ENCODE data around the gene ZBTB4. TPM values are rescaled to one million over a fixed set of nuclear protein-coding genes. Genes with fewer than 3 reads are reported as not detected.

The ZBTB4 gene
- total RNA-seq, 1 donor from 2014 or later: 79.0 TPM

GRCh38 chr17:7512824-7513540 is 33.6 kb upstream of the ZBTB4 start:
- intact Hi-C loops (cut with DNase I): no loop called here
- no peaks in the 10 kb centered on the region for H3K9me3 ChIP-seq
- H3K4me3 ChIP-seq: no peak overlapping the region
- peaks cover 10% of the 10 kb centered on the region for H3K4me1 ChIP-seq
- no peak for TF ChIP-seq CTCF (IDR thresholded peaks at IDR 0.05)
- ATAC-seq: no peak
- peaks cover 65% of the 10 kb centered on the region for H3K36me3 ChIP-seq
- H3K27ac ChIP-seq: no peak overlapping the region
- no peaks in the 10 kb centered on the region for H3K27me3 ChIP-seq (ENCODE audit: low read depth)
- no peak for DNase-seq

GRCh38 chr17:7512105-7512504 is 32.7 kb upstream of the ZBTB4 start:
- Histone ChIP-seq H3K36me3 (peaks cover 74% of the 10 kb centered on the region), H3K9me3 (no peaks in the 10 kb centered on the region), H3K27ac (no peak overlapping the region), H3K4me3 (no peak overlapping the region), H3K4me1 (peaks cover 10% of the 10 kb centered on the region), H3K27me3 (ENCODE audit: low read depth) (no peaks in the 10 kb centered on the region)
- no peak for TF ChIP-seq CTCF (IDR thresholded peaks at IDR 0.05)
- intact Hi-C loops (cut with DNase I): no loop called here
- ATAC-seq (no peak), DNase-seq (no peak)

- no peaks in the 10 kb centered on the region for H3K27me3 ChIP-seq (ENCODE audit: low read depth)
- H3K4me1 ChIP-seq: peaks cover 10% of the 10 kb centered on the region
- intact Hi-C loops (cut with DNase I): no loop called here
- no peak for ATAC-seq
- no peak for DNase-seq
- H3K9me3 ChIP-seq: no peaks in the 10 kb centered on the region
- H3K4me3 ChIP-seq: no peak overlapping the region
- peaks cover 84% of the 10 kb centered on the region for H3K36me3 ChIP-seq
- TF ChIP-seq CTCF (IDR thresholded peaks at IDR 0.05): no peak
- H3K27ac ChIP-seq: no peak overlapping the region
Observed at GRCh38 chr17:7511108-7511507, 31.7 kb upstream of the ZBTB4 start.

GRCh38 chr17:7509937-7510336 is 30.5 kb upstream of the ZBTB4 start:
- H3K4me3 ChIP-seq: no peak overlapping the region
- H3K27ac ChIP-seq: no peak overlapping the region
- intact Hi-C loops (cut with DNase I): no loop called here
- ATAC-seq: no peak
- H3K9me3 ChIP-seq: no peaks in the 10 kb centered on the region
- no peaks in the 10 kb centered on the region for H3K27me3 ChIP-seq (ENCODE audit: low read depth)
- no peak for DNase-seq
- H3K4me1 ChIP-seq: peaks cover 1% of the 10 kb centered on the region
- peaks cover 96% of the 10 kb centered on the region for H3K36me3 ChIP-seq
- TF ChIP-seq CTCF (IDR thresholded peaks at IDR 0.05): no peak

- TF ChIP-seq CTCF (IDR thresholded peaks at IDR 0.05): no peak
- Histone ChIP-seq H3K4me1 (no peaks in the 10 kb centered on the region), H3K27ac (no peak overlapping the region), H3K9me3 (no peaks in the 10 kb centered on the region), H3K36me3 (peaks cover 100% of the 10 kb centered on the region), H3K4me3 (no peak overlapping the region), H3K27me3 (ENCODE audit: low read depth) (no peaks in the 10 kb centered on the region)
- DNase-seq: no peak
- intact Hi-C loops (cut with DNase I): no loop called here
- ATAC-seq: no peak
Observed at GRCh38 chr17:7508846-7509245, 29.4 kb upstream of the ZBTB4 start.
